ENCODE data around the gene FGF1. TPM values are rescaled to one million over a fixed set of nuclear protein-coding genes. Genes with fewer than 3 reads are reported as not detected.
"Not testable (repeated sequence)": the region's sequence is repeated elsewhere in the genome, so short reads cannot be mapped to it uniquely, and the experiment has no call there.

FGF1 gene
- total RNA-seq, 2 experiments from 2014 or later: not detected

DNA sequence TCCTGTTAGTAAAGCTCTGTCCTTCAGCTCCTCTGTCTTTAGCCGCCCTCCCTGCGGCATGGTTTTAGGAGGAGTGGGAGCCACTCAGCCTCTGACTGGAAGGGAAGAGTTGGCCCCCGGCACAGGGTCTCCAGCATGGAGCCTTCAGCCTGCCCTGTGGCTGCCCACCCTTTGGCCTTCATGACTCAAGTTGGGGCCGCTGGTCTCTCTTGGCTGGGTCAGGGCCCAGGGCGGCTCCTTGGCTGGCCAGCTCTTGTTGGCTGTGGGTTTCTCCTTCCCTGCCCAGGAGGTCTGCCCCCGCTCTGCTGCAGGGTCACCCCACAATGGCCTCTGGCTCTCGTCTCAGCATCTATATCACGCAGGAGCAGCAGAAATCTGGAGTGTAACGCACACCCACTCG lies 25.7 kb downstream of the FGF1 start:
- H3K36me3 Mint-ChIP-seq (ENCODE audit: low read depth): no peaks in the 10 kb centered on the region
- no peak for DNase-seq
- H3K9me3 Mint-ChIP-seq: no peaks in the 10 kb centered on the region
- CTCF ChIA-PET: interaction anchor here (1.5 kb wide), 1 partner anchor 10 kb away, joined by 3 read pairs; no protein-coding TSS in a partner anchor
- H3K27me3 Mint-ChIP-seq: peaks cover 14% of the 10 kb centered on the region
- H3K4me1 Mint-ChIP-seq: no peaks in the 10 kb centered on the region
- no peak overlapping the region for H3K4me3 Mint-ChIP-seq
- H3K27ac Mint-ChIP-seq: no peak overlapping the region
- POLR2A ChIA-PET: no interaction called here

DNA sequence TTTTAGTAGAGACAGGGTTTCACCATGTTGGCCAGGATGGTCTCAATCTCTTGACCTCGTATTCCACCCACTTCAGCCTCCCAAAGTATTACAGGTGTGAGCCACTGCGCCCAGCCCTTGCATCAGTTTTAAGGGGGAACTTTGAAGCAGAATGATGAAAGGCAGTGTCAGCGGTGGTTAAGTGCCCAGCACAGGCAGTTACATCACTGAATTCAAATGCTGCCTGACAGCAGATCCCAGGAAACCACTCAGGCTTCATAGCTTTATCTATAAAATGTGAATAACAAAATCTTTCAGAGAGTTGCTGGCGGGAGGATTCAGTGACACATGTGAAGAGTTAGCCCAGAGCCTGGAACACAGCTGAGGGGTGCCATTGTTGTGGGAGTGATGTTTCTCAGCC lies 26.5 kb downstream of the FGF1 start:
- POLR2A ChIA-PET: no interaction called here
- H3K27me3 Mint-ChIP-seq: peaks cover 17% of the 10 kb centered on the region
- H3K9me3 Mint-ChIP-seq: no peaks in the 10 kb centered on the region
- no peak overlapping the region for H3K4me3 Mint-ChIP-seq
- no peak overlapping the region for H3K27ac Mint-ChIP-seq
- no peaks in the 10 kb centered on the region for H3K36me3 Mint-ChIP-seq (ENCODE audit: low read depth)
- DNase-seq: no peak
- H3K4me1 Mint-ChIP-seq: no peaks in the 10 kb centered on the region
- CTCF ChIA-PET: interaction anchor here (0.7 to 1.5 kb wide), 4 partner anchors 8 to 229 kb away, joined by 3 read pairs; no protein-coding TSS in a partner anchor

DNA sequence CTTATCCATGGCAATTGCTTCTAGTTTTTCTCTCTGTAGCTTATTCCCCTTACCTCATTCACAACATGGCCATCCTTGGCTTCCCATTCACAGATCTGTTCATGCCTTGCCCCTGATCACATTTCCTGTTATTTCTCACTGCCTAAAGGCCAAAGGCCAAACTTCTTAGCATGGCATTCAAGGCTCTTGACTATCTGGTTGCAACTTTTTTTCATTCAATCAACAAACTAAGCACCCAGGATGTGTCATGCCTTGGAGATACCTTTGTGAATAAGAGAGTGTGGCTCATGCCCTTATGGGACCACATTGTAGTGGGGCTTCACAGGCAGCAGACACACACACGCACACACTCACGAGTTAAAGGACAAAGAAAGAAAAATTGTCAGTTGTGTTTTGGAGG lies 27.6 kb downstream of the FGF1 start:
- ChIA-PET POLR2A (interaction anchor here (0.8 kb wide), 1 partner anchor 40 kb away, joined by 3 read pairs; no protein-coding TSS in a partner anchor), CTCF (interaction anchor here (1.1 kb wide), 1 partner anchor 230 kb away, joined by 3 read pairs; no protein-coding TSS in a partner anchor)
- Mint-ChIP-seq H3K4me1 (no peaks in the 10 kb centered on the region), H3K27me3 (peaks cover 15% of the 10 kb centered on the region), H3K4me3 (no peak overlapping the region), H3K36me3 (ENCODE audit: low read depth) (no peaks in the 10 kb centered on the region), H3K9me3 (no peaks in the 10 kb centered on the region), H3K27ac (no peak overlapping the region)
- no peak for DNase-seq

DNA sequence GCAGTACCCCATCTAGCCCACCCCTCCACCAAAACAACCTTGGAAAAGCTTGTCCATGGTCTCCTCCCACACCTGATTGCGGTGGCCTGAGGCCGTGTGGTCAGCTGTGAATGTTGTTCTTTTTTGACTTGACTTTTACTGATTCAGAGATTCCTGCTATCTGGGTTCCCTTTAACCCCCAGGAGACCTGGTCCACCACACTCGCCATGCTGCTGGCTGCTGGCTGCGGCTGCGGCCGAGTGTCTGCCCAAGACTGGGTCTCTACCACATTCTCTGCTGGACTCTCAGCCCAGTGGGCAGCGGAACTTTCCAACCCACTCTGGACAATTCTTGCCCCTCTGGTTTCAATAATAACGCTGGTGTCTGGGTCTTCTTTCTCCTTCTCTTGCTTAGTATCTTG lies 28.4 kb downstream of the FGF1 start:
- H3K4me3 Mint-ChIP-seq: no peak overlapping the region
- ChIA-PET CTCF (no interaction called here), POLR2A (interaction anchor here (0.8 kb wide), 1 partner anchor 41 kb away, joined by 3 read pairs; no protein-coding TSS in a partner anchor)
- no peak overlapping the region for H3K27ac Mint-ChIP-seq
- H3K4me1 Mint-ChIP-seq: no peaks in the 10 kb centered on the region
- H3K27me3 Mint-ChIP-seq: peaks cover 15% of the 10 kb centered on the region
- H3K9me3 Mint-ChIP-seq: no peaks in the 10 kb centered on the region
- H3K36me3 Mint-ChIP-seq (ENCODE audit: low read depth): no peaks in the 10 kb centered on the region
- no peak for DNase-seq

DNA sequence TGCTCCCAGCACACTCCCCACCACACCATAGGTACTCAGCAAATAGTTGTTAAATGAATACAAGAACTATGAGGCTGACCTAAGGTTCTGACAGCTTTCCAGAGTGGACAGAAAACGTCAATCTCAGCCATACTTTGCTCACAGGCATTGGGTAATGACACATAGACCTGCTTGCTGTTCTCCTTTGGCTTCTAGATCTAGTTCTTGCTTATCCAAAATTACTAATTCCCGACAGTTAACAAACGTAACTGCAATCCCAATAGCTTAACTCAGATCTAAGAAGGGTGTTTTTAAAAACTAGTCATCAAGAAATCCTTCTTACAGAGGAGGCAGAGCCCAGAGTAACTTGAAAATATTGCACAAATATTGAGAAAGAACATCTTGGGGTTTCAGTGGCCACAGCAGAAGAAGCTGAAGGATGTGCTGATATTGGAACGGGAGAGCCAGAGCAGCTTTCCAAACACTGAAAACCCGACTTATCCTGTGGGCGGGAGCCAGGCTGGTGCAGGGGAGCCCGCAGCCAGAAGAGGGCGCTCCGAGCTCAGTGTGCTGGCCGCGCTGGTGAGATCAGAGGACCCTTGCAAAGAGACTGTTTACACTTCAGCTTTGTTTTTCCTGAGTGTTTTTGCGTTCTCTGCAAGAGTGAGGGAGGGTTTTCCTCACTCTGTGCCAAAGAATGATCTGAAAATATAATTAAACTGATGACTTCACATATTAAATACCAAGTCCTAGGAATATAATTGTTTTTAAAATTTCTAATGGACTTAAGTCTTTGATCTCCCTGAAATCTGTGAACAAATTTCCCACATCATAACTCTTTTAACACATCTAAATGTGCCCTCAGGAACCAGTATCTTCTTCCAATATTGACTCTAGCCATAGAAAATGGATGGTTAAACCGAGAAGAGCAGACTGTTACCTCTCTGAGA lies 30.3 kb downstream of the FGF1 start:
- ChIA-PET CTCF (interaction anchor here (0.7 to 3.0 kb wide), 35 partner anchors 8 to 665 kb away, joined by 3 to 55 read pairs (median 4); no protein-coding TSS in a partner anchor), POLR2A (no interaction called here)
- H3K9me3 Mint-ChIP-seq: no peaks in the 10 kb centered on the region
- no peak overlapping the region for H3K27ac Mint-ChIP-seq
- H3K36me3 Mint-ChIP-seq (ENCODE audit: low read depth): no peaks in the 10 kb centered on the region
- no peaks in the 10 kb centered on the region for H3K4me1 Mint-ChIP-seq
- peaks cover 15% of the 10 kb centered on the region for H3K27me3 Mint-ChIP-seq
- DNase-seq: peak; percentile 68
- no peak overlapping the region for H3K4me3 Mint-ChIP-seq

DNA sequence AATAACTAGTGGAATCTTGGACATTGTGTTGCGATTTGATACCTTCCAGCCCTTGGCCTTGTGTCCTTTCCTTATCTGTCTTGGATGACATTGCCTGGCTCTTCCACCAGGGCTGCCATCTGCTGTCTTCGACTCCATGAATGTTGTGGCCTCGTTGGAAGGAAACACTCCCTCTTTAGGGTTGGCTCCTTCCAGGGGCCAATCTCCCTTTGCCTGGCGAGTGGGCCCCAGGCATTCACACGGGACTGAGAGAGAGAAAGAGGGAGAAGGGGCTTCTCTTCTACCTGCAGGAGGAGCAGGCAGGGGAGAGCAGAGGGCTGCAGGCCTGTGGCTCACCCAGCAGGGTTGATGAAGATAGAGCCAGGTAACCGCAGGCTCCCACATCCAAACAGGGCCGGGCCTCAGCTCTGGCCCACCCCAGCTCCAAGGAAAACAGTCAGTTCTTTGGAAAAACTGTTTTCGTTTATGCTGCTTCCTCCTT lies 31.3 kb downstream of the FGF1 start:
- Mint-ChIP-seq H3K4me3 (no peak overlapping the region), H3K9me3 (no peaks in the 10 kb centered on the region), H3K27ac (no peak overlapping the region), H3K27me3 (peaks cover 15% of the 10 kb centered on the region), H3K36me3 (ENCODE audit: low read depth) (no peaks in the 10 kb centered on the region), H3K4me1 (no peaks in the 10 kb centered on the region)
- POLR2A ChIA-PET: no interaction called here
- CTCF ChIA-PET: interaction anchor here (0.8 to 3.0 kb wide), 11 partner anchors 10 to 234 kb away, joined by 3 to 55 read pairs (median 8); no protein-coding TSS in a partner anchor
- no peak for DNase-seq

DNA sequence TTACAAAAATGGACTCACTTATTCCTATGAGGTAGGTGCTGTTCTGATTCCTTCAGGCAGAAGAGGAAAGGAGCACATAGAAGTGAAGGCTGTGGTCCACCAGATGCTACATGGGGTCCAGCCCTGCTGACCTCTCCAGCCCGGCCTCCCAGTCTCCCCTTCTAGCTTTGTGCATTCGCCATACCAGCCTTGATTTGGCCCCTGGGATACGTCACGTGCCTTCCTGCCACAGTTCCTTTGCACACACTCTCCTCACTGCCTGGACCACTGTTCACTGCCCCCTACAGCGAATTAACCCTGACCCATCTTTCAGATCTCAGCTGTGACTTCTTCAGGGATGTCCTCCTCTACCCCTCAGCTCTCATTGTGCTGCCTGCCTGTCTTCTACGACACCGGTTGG lies 32.6 kb downstream of the FGF1 start:
- Mint-ChIP-seq H3K9me3 (no peaks in the 10 kb centered on the region), H3K4me1 (no peaks in the 10 kb centered on the region), H3K36me3 (ENCODE audit: low read depth) (no peaks in the 10 kb centered on the region), H3K27ac (no peak overlapping the region), H3K27me3 (peaks cover 17% of the 10 kb centered on the region), H3K4me3 (no peak overlapping the region)
- POLR2A ChIA-PET: no interaction called here
- CTCF ChIA-PET: interaction anchor here (1.2 to 1.4 kb wide), 2 partner anchors 45 to 60 kb away, joined by 3 to 6 read pairs; no protein-coding TSS in a partner anchor
- DNase-seq: no peak

DNA sequence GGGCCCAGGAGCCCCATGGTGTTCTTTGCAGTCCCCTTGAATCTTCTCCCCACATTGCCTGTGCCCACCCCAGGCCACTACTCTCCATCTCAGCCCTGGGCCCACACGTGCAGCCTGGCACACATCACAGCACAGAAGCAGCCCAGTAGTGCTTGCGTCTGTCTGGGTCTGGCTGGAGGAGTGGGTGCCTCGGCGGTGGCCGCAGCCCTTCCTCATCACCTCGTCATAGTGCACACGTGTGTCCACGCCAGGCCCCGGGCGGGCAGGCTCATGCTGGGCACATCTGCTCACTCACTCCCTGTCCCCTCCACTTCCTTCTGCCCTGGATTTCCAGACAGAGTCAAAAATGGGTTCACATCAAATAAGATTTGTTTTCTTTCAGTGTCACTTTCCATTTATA lies 33.3 kb downstream of the FGF1 start:
- H3K27ac Mint-ChIP-seq: no peak overlapping the region
- no peaks in the 10 kb centered on the region for H3K36me3 Mint-ChIP-seq (ENCODE audit: low read depth)
- POLR2A ChIA-PET: no interaction called here
- H3K9me3 Mint-ChIP-seq: no peaks in the 10 kb centered on the region
- no peaks in the 10 kb centered on the region for H3K4me1 Mint-ChIP-seq
- no peak overlapping the region for H3K4me3 Mint-ChIP-seq
- peaks cover 17% of the 10 kb centered on the region for H3K27me3 Mint-ChIP-seq
- DNase-seq: no peak
- CTCF ChIA-PET: interaction anchor here (1.4 kb wide), 1 partner anchor 46 kb away, joined by 3 read pairs; no protein-coding TSS in a partner anchor

DNA sequence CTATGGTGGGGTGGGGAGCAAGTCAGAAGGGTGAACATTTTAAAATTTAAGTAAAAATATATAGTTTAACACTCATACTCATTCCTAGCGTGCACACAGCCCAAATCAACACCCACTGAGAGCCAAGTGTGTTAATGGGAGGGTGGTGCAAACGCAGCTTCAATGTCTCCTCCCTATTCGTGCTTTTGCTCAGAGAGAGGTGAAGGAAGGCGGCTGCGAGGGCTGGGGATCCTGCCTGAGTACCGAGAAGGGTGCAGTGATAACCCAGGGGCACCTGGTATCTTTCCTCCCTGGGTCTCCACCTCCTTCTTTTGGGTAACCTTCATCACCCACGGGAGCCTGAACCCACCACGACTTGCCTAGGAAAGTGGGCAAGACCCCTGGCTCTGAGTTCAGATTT lies 35.0 kb downstream of the FGF1 start:
- Mint-ChIP-seq H3K4me3 (no peak overlapping the region), H3K4me1 (no peaks in the 10 kb centered on the region), H3K27ac (no peak overlapping the region), H3K27me3 (peaks cover 10% of the 10 kb centered on the region), H3K36me3 (ENCODE audit: low read depth) (no peaks in the 10 kb centered on the region), H3K9me3 (no peaks in the 10 kb centered on the region)
- ChIA-PET POLR2A (no interaction called here), CTCF (interaction anchor here (1.2 kb wide), 1 partner anchor 62 kb away, joined by 4 read pairs; no protein-coding TSS in a partner anchor)
- no peak for DNase-seq

DNA sequence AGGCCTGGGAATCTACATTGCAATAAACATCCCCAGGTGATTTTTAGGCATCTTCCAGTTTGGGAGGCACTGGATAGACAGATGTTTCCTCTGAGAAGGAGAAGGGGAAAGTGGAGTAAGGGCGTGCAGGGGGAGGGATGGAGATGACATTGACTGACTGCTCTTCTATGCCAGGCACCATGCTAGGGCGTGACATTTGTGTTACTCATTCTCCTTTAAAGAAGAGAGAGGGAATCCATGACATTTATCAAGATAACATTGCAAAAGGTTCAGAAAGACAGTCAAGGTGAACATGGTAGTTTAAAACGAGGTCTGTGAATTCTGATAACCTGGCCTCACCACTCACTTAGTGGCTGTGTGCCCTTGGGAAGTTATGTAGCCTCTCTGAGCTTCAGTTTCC lies 35.8 kb downstream of the FGF1 start:
- DNase-seq: no peak
- H3K27ac Mint-ChIP-seq: no peak overlapping the region
- no peaks in the 10 kb centered on the region for H3K9me3 Mint-ChIP-seq
- ChIA-PET CTCF (no interaction called here), POLR2A (no interaction called here)
- H3K4me3 Mint-ChIP-seq: no peak overlapping the region
- H3K27me3 Mint-ChIP-seq: peaks cover 4% of the 10 kb centered on the region
- H3K4me1 Mint-ChIP-seq: no peaks in the 10 kb centered on the region
- no peaks in the 10 kb centered on the region for H3K36me3 Mint-ChIP-seq (ENCODE audit: low read depth)

DNA sequence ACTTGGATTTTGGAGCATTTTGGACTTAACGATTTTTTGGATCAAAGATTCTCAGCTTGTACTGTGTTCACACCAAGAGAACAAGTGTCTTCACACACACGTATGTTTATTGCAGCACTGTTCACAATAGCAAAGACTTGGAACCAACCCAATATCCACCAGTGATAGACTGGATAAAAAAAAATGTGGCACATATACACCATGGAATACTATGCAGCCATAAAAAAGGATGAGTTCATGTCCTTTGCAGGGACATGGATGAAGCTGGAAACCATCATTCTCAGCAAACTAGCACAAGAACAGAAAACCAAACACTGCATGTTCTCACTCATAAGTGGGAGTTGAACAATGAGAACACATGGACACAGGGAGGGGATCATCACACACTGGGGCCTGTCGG lies 37.8 kb downstream of the FGF1 start:
- H3K36me3 Mint-ChIP-seq (ENCODE audit: low read depth); H3K27ac Mint-ChIP-seq; POLR2A ChIA-PET; H3K9me3 Mint-ChIP-seq; H3K4me3 Mint-ChIP-seq; CTCF ChIA-PET; DNase-seq; H3K4me1 Mint-ChIP-seq; H3K27me3 Mint-ChIP-seq: not testable (repeated sequence)

DNA sequence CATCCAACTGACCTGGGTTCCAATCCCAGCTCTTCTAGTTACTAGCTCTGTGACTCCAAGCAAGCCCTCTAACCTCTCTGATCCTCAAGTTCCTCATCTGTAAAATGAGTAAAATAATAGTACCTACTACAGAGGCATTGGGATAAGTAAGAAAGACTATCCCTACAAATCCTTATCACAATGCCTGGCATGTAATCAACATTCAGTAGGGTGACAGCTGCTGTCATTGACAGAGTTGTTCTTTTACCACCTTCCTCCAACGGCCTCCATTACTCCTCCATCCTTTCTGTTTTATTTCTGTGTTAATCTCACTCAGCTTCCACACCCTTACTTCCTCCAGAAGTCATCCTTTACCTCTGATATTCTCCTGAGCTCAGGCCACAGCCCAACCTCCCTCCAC lies 40.4 kb downstream of the FGF1 start:
- Mint-ChIP-seq H3K27me3 (peaks cover 12% of the 10 kb centered on the region), H3K36me3 (ENCODE audit: low read depth) (no peaks in the 10 kb centered on the region), H3K9me3 (no peaks in the 10 kb centered on the region), H3K27ac (no peak overlapping the region), H3K4me1 (no peaks in the 10 kb centered on the region), H3K4me3 (no peak overlapping the region)
- CTCF ChIA-PET: interaction anchor here (1.4 to 4.3 kb wide), 2 partner anchors 10 to 53 kb away, joined by 3 to 22 read pairs; no protein-coding TSS in a partner anchor
- POLR2A ChIA-PET: no interaction called here
- DNase-seq: no peak

DNA sequence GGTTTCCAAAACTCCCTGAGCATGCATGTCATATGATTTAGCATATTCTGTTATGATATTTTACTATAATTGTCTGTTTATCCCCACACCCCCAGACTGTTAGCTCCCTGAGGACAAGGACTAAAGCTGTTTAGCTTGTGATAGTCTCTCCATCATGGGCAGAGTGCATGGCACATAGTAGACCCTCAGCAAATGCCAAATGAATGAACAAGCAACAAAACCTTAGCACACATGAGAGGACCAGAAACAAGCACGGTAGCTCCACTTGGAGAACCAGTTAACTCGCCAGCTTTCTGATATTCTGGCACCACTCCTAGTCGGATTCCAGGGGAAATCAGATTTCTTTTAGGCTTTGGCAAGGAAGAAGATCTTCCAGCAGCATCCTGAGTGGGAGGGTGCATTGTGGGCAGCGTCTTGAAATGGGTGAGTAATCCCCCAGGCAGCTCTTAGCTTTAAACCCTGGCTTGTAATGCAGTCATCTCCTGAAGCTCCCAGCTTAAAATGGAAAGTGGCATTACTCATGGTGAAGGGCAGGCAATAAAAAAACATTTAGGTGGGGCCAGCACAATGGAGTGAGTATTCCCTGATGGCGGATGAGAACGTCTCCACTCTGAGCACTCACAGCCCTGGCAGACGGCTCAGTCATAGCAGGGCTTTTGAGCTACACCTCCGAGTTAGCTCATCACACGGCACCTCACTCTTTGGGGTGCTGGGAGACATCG lies 41.1 kb downstream of the FGF1 start:
- H3K36me3 Mint-ChIP-seq (ENCODE audit: low read depth): no peaks in the 10 kb centered on the region
- POLR2A ChIA-PET: no interaction called here
- CTCF ChIA-PET: interaction anchor here (0.8 to 4.3 kb wide), 3 partner anchors 9 to 54 kb away, joined by 3 to 22 read pairs (median 5); no protein-coding TSS in a partner anchor
- peaks cover 15% of the 10 kb centered on the region for H3K27me3 Mint-ChIP-seq
- no peak for DNase-seq
- no peaks in the 10 kb centered on the region for H3K9me3 Mint-ChIP-seq
- no peaks in the 10 kb centered on the region for H3K4me1 Mint-ChIP-seq
- no peak overlapping the region for H3K27ac Mint-ChIP-seq
- H3K4me3 Mint-ChIP-seq: no peak overlapping the region

Measured in activated CD4-positive, alpha-beta memory T cell treated with anti-CD3 and anti-CD28 coated beads, Interleukin-2, amount 10 ng/mL, durations not matched to agents 7 days and 5 days (primary cell).